Sciatic nerve (tissue), 2 donors: Measurements from ENCODE around the gene JAG2. TPM values are rescaled to one million over a fixed set of nuclear protein-coding genes. Genes with fewer than 3 reads are reported as not detected.
"Not testable (repeated sequence)": the region's sequence is repeated elsewhere in the genome, so short reads cannot be mapped to it uniquely, and the experiment has no call there.

ENCODE experiments used
- ATAC-seq: fragments of 200-7000 bp; cut with Tn5 transposase; one replicate; pipeline ENCODE4 v1.9.1; 2020; ENCODE audit warnings: mild to moderate bottlenecking, moderate library complexity
- DNase-seq: peaks from one replicate; pipeline ENCODE4 v3.0.0-alpha.2; 2020; ENCODE audit warnings: low spot score
- intact Hi-C: fragments of 100-400 bp; cut with DNase I; formaldehyde crosslinking; loops from one replicate; pipeline ENCODE4 v1.14.2; 2022
- total RNA-seq: library from RNA; stranded (reverse); fragmentation: NEBNext Ultra II Directional; extraction: Animal tissue kit (Norgen Biotek cat#: 25700); gene quantifications from one replicate; pipeline ENCODE4 v1.2.1, GENCODE V29; 2021
- donor health status: DM: no; HTN: no; CAD: no.
- donor health status: DM: no; HTN: no; CAD: no.

JAG2 gene
- total RNA-seq, 1 donor from 2014 or later: 24.9 TPM

GRCh38 chr14:105135700-105136395 is 32.7 kb downstream of the JAG2 start:
- ATAC-seq (no peak), DNase-seq (peak; percentile 19)

DNA sequence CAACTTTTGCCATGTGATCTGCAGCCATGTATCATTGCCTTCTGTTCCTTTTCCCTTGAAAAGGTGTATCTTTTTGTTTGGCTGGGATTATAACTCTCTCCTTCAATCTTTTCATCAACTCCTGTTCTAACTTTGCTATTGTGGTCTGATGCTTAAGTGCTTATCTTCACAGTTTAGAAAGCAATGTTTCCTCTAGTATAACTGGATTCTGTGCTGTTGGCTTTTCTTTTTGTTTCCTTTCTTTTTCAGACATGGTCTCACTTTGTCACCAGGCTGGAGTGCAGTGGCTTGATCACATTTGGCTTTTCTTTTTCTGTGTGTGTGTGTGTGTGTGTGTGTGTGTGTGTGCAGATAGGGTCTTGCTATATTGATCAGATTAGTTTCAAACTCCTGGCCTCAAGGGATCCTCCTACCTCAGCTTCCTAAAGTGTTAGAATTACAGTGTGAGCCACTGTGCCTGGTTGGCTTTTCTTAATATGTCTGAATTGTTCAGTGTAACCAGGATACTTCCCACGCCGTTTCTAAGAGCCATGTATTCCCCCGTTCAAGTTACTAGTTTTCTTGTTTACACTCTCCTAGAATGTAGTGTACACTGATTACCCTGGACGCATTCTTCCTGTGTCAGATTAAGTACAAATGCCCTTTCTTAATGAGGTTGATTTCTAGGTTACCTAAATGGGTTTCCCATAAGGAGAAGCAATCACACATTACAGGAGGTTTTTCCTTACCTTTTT is 35.5 kb downstream of the JAG2 start:
- no peak for DNase-seq
- intact Hi-C loops: no loop called here
- no peak for ATAC-seq

More at GRCh38 chr14:105135700-105136395, 32.7 kb downstream of the JAG2 start:
- intact Hi-C loops: no loop called here

- ATAC-seq: no peak
Measured at GRCh38 chr14:105131241-105131640, 37.3 kb downstream of the JAG2 start.

GRCh38 chr14:105128059-105128458 is 40.5 kb downstream of the JAG2 start:
- ATAC-seq (no peak), DNase-seq (peak; percentile 2)
- intact Hi-C loops: no loop called here

More at GRCh38 chr14:105131241-105131640, 37.3 kb downstream of the JAG2 start:
- DNase-seq: no peak
- intact Hi-C loops: no loop called here

- ATAC-seq (no peak), DNase-seq (peak; percentile 25)
- intact Hi-C loops: no loop called here
Measured at GRCh38 chr14:105126981-105127329, 41.6 kb downstream of the JAG2 start.

- intact Hi-C loops: no loop called here
- peak; percentile 31 for DNase-seq
- no peak for ATAC-seq
Measured at GRCh38 chr14:105126126-105126980, 42.2 kb downstream of the JAG2 start.

DNA sequence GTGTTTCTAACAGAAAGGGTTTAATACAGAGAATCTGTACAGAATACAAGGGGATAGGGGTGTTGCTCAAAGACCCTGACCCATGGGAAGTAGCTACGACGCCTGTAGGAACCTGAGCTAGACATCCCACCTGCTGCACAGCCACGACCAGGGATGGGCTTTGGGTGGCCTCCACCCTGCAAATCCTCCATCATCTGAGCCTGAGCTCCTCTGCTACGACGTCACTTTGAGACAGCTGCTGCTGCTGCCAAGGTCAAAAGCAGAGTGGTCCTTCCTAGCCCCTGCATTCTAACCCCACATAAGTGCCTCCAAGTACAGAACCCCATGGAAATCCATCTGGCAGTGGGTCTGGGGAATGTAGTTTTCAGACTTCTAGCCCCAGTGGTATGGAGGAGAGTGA is 43.8 kb downstream of the JAG2 start:
- peak; percentile 18 for DNase-seq
- intact Hi-C loops: no loop called here

GRCh38 chr14:105123981-105124765 is 44.4 kb downstream of the JAG2 start:
- ATAC-seq (no peak), DNase-seq (peak; percentile 31)
- intact Hi-C loops: no loop called here

More for the DNA sequence above, 43.8 kb downstream of the JAG2 start:
- no peak for ATAC-seq

DNA sequence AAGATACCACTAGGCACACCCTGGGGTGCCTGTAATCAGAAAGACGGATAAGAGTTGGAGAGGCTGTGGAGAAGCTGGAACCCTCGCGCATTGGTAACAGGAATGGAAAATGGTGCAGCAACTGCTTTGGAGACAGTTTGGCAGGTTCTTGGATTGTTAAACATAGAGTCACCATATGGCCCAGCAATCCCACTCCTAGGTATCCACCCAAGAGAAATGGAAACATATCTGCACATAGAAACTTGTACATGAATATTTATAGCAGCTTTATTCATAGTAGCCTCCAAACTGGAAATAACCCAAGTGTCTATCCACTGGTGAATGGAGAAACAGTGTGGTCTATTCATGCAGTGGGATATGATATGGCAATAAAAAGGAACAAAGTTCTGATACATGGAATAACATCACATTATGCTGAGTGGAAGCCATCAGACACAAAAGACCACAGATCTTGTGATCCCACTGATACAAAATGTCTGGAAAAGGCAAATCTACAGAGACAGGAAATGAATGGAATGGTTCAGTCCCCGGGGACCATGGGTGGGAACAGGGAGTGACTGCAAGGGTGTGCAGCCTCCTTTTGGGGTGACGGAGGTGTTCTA is 45.4 kb downstream of the JAG2 start:
- ATAC-seq: no peak
- DNase-seq: peak; percentile 8
- intact Hi-C loops: no loop called here

- ATAC-seq: no peak
- intact Hi-C loops: no loop called here
- DNase-seq: peak; percentile 28
Measured at GRCh38 chr14:105120056-105120455, 48.5 kb downstream of the JAG2 start.

DNA sequence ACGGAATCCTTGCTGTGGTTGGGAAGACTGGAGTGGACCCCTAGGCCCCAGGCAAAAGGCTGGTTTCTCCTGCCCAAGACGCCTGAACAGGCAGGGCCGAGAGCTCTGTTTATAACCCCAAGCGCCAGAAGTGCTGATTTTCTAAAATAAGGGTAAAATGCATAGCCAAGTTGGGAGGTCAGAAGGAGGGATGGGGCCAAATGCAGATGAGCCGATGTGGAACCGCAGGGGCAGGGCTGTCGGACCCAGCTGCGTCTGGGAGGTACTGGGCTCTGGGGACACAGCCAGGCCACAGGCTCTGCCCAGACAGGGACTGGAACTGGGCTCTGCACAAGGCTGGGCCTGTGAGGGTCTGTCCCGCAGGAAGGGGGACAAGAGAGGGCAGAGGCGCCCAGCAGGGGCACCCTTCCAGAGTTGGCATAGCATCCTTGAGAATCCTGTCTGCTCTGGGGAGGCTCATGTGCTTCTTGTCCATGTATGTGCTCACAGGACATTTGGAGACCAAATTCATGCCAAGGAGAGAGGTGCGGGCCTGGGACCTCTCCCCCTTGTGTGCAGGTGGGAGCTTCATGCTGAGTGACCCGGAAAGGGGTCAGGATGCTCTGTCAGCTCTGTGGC is 49.1 kb downstream of the JAG2 start:
- intact Hi-C loops: no loop called here
- peak; percentile 42 for DNase-seq
- ATAC-seq: no peak

- DNase-seq (peak; percentile 26), ATAC-seq (no peak)
- intact Hi-C loops: no loop called here
Measured at GRCh38 chr14:105118646-105119407, 49.7 kb downstream of the JAG2 start.

DNA sequence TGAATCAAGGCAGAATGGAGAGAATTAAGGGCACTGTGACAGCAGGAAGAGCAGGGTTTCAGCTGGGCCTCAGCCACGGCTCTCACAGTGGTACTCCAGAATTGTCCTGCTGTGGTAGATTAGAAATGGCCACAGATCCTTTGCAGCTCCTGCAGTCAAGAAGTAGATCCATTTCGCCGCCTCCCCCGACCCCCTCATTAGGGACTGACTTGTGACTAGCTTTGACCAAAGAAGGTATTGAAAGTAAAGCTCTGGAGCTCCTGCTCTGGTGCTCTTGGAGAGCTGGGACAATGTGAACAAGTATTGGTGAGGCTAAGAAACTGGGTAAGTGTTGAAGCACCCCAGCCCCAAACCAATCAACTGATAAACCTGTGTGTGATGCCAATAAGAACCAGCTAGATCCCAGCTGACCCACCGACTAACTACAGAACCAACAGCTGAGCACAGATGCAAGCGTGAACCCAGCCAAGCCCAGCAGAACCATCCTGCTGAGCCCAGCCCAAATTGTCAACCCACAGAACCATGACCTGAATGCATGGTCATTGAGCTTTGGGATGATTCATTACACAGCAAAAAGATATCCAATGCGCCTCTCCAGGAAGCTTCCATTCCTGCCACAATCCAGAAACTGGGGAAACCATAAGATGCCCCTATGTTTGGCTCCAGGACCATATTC is 50.7 kb downstream of the JAG2 start:
- DNase-seq: peak; percentile 35
- ATAC-seq: no peak
- intact Hi-C loops: no loop called here

GRCh38 chr14:105117257-105117646 is 51.3 kb downstream of the JAG2 start:
- peak; percentile 17 for DNase-seq
- intact Hi-C loops: no loop called here

DNA sequence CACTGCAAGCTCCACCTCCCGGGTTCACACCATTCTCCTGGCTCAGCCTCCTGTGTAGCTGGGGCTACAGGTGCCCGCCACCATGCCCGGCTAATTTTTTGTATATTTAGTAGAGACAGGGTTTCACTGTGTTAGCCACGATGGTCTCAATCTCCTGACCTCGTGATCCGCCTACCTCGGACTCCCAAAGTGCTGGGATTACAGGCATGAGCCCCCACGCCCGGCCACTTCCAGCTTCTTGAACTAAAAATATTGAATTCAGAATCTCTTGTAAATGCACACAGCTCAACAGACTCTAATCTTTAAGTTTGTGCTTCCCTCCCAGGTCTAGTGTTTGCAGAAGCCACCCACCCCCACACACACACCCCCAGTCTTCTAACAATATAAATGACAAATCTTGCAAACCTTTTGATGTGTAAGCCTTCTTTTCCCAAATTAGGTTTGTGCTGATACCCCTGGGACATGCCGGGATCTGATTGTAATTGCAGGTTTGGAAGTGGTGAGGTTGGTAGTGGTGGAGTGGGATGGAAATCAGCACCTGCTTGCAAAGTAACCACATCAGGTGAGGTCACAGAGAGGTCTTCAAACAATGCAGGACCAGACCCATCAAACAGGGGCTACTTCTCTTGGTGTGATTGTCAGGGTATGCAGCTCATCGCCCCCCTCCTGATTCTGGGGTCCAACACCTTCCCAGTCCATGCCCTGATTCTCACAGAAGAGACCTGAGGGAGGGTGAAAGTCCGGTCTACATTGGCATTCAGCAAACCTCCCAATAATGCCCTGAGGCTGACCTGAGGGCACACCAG is 51.9 kb downstream of the JAG2 start:
- DNase-seq (peak; percentile 18), ATAC-seq (no peak)
- intact Hi-C loops: no loop called here

More at GRCh38 chr14:105117257-105117646, 51.3 kb downstream of the JAG2 start:
- no peak for ATAC-seq

- intact Hi-C loops, ATAC-seq: not testable (repeated sequence)
- peak; percentile 22 for DNase-seq
Measured at GRCh38 chr14:105109243-105109642, 59.3 kb downstream of the JAG2 start.
